ENCODE measurements around the gene MOB3A. TPM values are rescaled to one million over a fixed set of nuclear protein-coding genes. Genes with fewer than 3 reads are reported as not detected.
A peak's percentile ranks its signal among the peaks of the same experiment; 100 is the strongest.

MOB3A gene
- polyA plus RNA-seq, 1 donor (not counting 4 experiments of a cell fraction or from before 2014, with no cell fraction given), result 34.2 TPM

DNA sequence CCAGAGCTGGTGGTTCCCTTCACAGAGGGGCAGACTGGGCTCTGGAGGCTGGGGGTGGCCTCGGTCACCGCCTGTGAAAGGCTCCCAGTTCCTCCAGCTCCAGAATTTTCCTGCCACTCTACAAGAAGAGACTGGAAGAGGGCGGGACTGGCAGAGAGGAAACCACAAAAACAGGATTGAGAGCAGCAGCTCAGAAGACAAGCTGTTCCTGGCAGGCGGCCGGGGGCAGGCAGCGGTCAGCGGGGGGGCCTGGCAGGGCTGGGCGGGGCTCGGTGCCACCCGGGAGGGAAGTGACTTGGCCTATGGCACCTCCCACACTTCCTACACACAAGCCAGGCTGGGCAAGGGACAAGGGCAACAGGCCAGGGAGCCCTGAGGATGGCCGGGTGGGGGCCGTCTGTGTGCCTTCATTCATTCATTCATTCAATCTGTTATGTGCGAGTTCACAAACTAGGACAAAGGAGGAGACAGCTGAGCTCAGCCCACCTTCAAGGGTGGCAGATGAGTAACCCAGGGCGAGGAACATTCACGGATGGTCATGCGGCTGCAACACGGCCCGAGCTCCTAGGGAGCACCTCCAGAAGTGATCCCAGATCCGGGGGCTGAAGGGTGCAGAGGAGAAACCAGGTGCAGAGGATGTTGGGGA is 63.7 kb downstream of the MOB3A start:
- peak overlapping the region; percentile 83 for H3K4me2 ChIP-seq (ENCODE audit: control insufficient read depth, extremely low read depth, insufficient read depth, low read depth, low read length)
- H3K4me1 ChIP-seq (ENCODE audit: control insufficient read depth, extremely low read depth, insufficient read depth, low read length), result peaks cover 23% of the 10 kb centered on the region
- peak; percentile 86 for FAIRE-seq
- no peaks in the 10 kb centered on the region for H3K9me1 ChIP-seq (ENCODE audit: control insufficient read depth, extremely low read depth, insufficient read depth, low read length)
- H3K36me3 ChIP-seq (ENCODE audit: control insufficient read depth in 2 of 2, extremely low read depth in 1 of 2, insufficient read depth in 2 of 2, low read length in 2 of 2), result no peaks in the 10 kb centered on the region
- no peaks in the 10 kb centered on the region for H3K79me2 ChIP-seq (ENCODE audit: control insufficient read depth, insufficient read depth, low read length)
- peak overlapping the region in 2 of 3 experiments; percentile 24 to 47 for H3K4me3 ChIP-seq (ENCODE audit: control insufficient read depth in 2 of 3, extremely low read depth in 1 of 3, insufficient read depth in 2 of 3, low read depth in 1 of 3, low read length in 3 of 3)
- H3K9ac ChIP-seq (ENCODE audit: control insufficient read depth, extremely low read depth, insufficient read depth, low read length), result peak overlapping the region; percentile 70
- dilution Hi-C loops (cut with MboI; ENCODE audit: extremely low pct_ligation_motif_present, low sequenced_read_pairs), result no loop called here
- no peaks in the 10 kb centered on the region for H3K9me3 ChIP-seq (ENCODE audit: control insufficient read depth, low read depth, low read length)
- H3K27me3 ChIP-seq (ENCODE audit: control insufficient read depth, extremely low read depth, insufficient read depth, low read length), result no peaks in the 10 kb centered on the region
- peak overlapping the region; percentile 74 for H3K27ac ChIP-seq (ENCODE audit: control insufficient read depth, insufficient read depth, low read length)
- DNase-seq (ENCODE audit: low read depth, low spot score), result no peak
- H2AFZ ChIP-seq (ENCODE audit: control insufficient read depth, low read length), result peak overlapping the region; percentile 65
- no peaks in the 10 kb centered on the region for H4K20me1 ChIP-seq (ENCODE audit: control insufficient read depth, extremely low read depth, insufficient read depth, low read length)
- TF ChIP-seq, protein P1, sequence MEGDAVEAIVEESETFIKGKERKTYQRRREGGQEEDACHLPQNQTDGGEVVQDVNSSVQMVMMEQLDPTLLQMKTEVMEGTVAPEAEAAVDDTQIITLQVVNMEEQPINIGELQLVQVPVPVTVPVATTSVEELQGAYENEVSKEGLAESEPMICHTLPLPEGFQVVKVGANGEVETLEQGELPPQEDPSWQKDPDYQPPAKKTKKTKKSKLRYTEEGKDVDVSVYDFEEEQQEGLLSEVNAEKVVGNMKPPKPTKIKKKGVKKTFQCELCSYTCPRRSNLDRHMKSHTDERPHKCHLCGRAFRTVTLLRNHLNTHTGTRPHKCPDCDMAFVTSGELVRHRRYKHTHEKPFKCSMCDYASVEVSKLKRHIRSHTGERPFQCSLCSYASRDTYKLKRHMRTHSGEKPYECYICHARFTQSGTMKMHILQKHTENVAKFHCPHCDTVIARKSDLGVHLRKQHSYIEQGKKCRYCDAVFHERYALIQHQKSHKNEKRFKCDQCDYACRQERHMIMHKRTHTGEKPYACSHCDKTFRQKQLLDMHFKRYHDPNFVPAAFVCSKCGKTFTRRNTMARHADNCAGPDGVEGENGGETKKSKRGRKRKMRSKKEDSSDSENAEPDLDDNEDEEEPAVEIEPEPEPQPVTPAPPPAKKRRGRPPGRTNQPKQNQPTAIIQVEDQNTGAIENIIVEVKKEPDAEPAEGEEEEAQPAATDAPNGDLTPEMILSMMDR (optimal IDR thresholded peaks at IDR 0.05 in 1 of 3, IDR thresholded peaks at IDR 0.05 in 1 of 3, conservative IDR thresholded peaks at IDR 0.05 in 1 of 3; ENCODE audit: extremely low read depth in 1 of 3, insufficient read depth in 2 of 3, low read length in 3 of 3), result no peak
- no peak for TF ChIP-seq EZH2 (IDR thresholded peaks at IDR 0.05; ENCODE audit: low read length)

DNA sequence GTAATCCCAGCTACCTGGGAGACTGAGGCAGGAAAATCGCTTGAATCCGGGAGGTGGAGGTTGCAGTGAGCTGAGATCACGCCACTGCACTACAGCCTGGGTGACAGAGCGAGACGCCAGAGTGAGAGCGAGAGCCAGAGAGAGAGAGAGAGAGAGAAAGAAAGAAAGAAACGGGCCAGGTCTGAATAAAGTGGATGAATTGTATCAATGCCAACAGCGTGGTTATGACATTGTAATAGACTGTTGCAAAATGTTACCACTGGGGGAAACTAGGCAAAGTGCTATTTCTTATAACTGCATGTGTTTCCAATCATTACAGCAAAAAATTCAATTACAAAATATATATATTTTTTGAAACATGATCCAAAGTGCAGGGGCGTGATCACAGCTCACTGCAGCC is 68.8 kb downstream of the MOB3A start:
- Histone ChIP-seq H2AFZ (ENCODE audit: control insufficient read depth, low read length) (no peak overlapping the region), H3K4me1 (ENCODE audit: control insufficient read depth, extremely low read depth, insufficient read depth, low read length) (peaks cover 18% of the 10 kb centered on the region)
- no peak for DNase-seq (ENCODE audit: low read depth, low spot score)

More for the DNA sequence above, 68.8 kb downstream of the MOB3A start:
- Histone ChIP-seq H3K4me2 (ENCODE audit: control insufficient read depth, extremely low read depth, insufficient read depth, low read depth, low read length) (no peak overlapping the region), H3K9ac (ENCODE audit: control insufficient read depth, extremely low read depth, insufficient read depth, low read length) (no peak overlapping the region), H3K79me2 (ENCODE audit: control insufficient read depth, insufficient read depth, low read length) (no peaks in the 10 kb centered on the region), H3K9me1 (ENCODE audit: control insufficient read depth, extremely low read depth, insufficient read depth, low read length) (no peaks in the 10 kb centered on the region), H3K27me3 (ENCODE audit: control insufficient read depth, extremely low read depth, insufficient read depth, low read length) (no peaks in the 10 kb centered on the region), H3K36me3 (ENCODE audit: control insufficient read depth in 2 of 2, extremely low read depth in 1 of 2, insufficient read depth in 2 of 2, low read length in 2 of 2) (no peaks in the 10 kb centered on the region), H3K4me3 (ENCODE audit: control insufficient read depth in 2 of 3, extremely low read depth in 1 of 3, insufficient read depth in 2 of 3, low read depth in 1 of 3, low read length in 3 of 3) (no peak overlapping the region), H3K27ac (ENCODE audit: control insufficient read depth, insufficient read depth, low read length) (no peak overlapping the region), H4K20me1 (ENCODE audit: control insufficient read depth, extremely low read depth, insufficient read depth, low read length) (no peaks in the 10 kb centered on the region), H3K9me3 (ENCODE audit: control insufficient read depth, low read depth, low read length) (no peaks in the 10 kb centered on the region)
- dilution Hi-C loops (cut with MboI; ENCODE audit: extremely low pct_ligation_motif_present, low sequenced_read_pairs), result no loop called here
- no peak for FAIRE-seq
- no peak for TF ChIP-seq EZH2 (IDR thresholded peaks at IDR 0.05; ENCODE audit: low read length)
- TF ChIP-seq, protein P1 (optimal IDR thresholded peaks at IDR 0.05 in 1 of 3, IDR thresholded peaks at IDR 0.05 in 1 of 3, conservative IDR thresholded peaks at IDR 0.05 in 1 of 3; ENCODE audit: extremely low read depth in 1 of 3, insufficient read depth in 2 of 3, low read length in 3 of 3), result no peak
